Erythroblast (primary cell): ENCODE results near the gene VEGFA.

Experiments
- GATA1 ChIP-seq: IDR thresholded peaks from 2 replicates; pipeline ENCODE4 v1.6.1; 2011; ENCODE audit warnings: low read depth, mild to moderate bottlenecking, control low read depth, low read length, moderate library complexity
- POLR2A ChIP-seq: IDR thresholded peaks from 2 replicates; pipeline ENCODE4 v1.6.1; 2011; ENCODE audit warnings: mild to moderate bottlenecking, low read length

DNA sequence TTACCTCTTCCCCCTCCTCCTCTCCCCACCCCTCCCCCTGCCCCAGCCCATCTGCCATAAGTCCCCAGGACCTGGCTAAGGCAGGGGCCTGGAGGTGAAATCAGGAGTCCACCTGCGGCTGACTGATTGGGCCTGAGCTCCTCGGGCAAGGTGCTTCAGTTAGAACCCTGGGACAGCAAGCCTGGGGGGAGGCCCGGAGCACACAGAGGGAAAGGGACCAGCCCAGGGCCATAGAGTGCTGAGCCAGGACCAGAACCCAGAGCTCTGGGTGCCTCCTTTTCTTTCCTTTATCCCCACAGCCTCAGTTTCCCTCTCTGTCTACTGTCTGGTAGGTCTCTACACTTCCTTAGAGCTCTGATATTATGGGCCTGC, 35.7 kb upstream of the VEGFA start:
- no peak for TF ChIP-seq POLR2A
- no peak for TF ChIP-seq GATA1
